GM20000 (cell line): ENCODE data around the gene IQSEC3.

ENCODE experiments used
- DNase-seq: peaks from one replicate; pipeline ENCODE4 v3.0.0; 2012; ENCODE audit warnings: low spot score
- CTCF ChIP-seq: IDR thresholded peaks from 2 replicates; pipeline ENCODE4 v1.5.1; 2012; ENCODE audit warnings: mild to moderate bottlenecking, control low read depth; ENCODE audit errors: extremely low read depth, missing control alignments

The IQSEC3 gene

GRCh38 chr12:164207-164606 is 97.6 kb downstream of the IQSEC3 start:
- no peak for DNase-seq
- no peak for TF ChIP-seq CTCF

- no peak for DNase-seq
These were observed 99.3 kb downstream of the IQSEC3 start for GRCh38 chr12:165862-166368.

GRCh38 chr12:166425-167075 is 100.0 kb downstream of the IQSEC3 start:
- TF ChIP-seq CTCF = no peak
- DNase-seq = no peak

More at GRCh38 chr12:165862-166368, 99.3 kb downstream of the IQSEC3 start:
- no peak for TF ChIP-seq CTCF

- TF ChIP-seq CTCF = no peak
- DNase-seq = no peak
These were observed 101.5 kb downstream of the IQSEC3 start for GRCh38 chr12:167959-168600.

GRCh38 chr12:168763-169525 is 102.4 kb downstream of the IQSEC3 start:
- no peak for TF ChIP-seq CTCF
- DNase-seq = no peak

- peak; percentile 31 for DNase-seq
- TF ChIP-seq CTCF = no peak
These were observed 103.2 kb downstream of the IQSEC3 start for GRCh38 chr12:169528-170370.
